Heart right ventricle (tissue), 16 donors: Measurements from ENCODE around the gene DHX35. TPM values are rescaled to one million over a fixed set of nuclear protein-coding genes. Genes with fewer than 3 reads are reported as not detected.

Experiments
- ATAC-seq, 8 donors: fragments of 200-7000 bp; cut with Tn5 transposase; one replicate each; pipeline ENCODE4 v1.9.1; 2020; ENCODE audit warnings: mild to moderate bottlenecking in 8 of 8, moderate library complexity in 8 of 8, moderate number of reproducible peaks in 1 of 8
- DNase-seq, 2 donors: peaks; one replicate each; pipeline ENCODE4 v3.0.0-alpha.2; 2020
- H3K27ac ChIP-seq, 10 donors: fragments of 200-600 bp; sonication (generic) in 2 of 10; one replicate each; pipeline versions ENCODE4 v1.5.0 to v1.8.0; 2020 to 2022; ENCODE audit warnings: mild to moderate bottlenecking in 3 of 10
- H3K27me3 ChIP-seq, 7 donors: fragments of 200-600 bp; one replicate each; pipeline ENCODE4 v1.8.0; 2021 to 2022; ENCODE audit warnings: mild to moderate bottlenecking in 2 of 7
- H3K36me3 ChIP-seq, 9 donors: fragments of 200-600 bp; sonication (generic) in 1 of 9; one replicate each; pipeline versions ENCODE4 v1.5.0 to v1.8.0; 2020 to 2022; ENCODE audit warnings: mild to moderate bottlenecking in 2 of 9
- H3K4me1 ChIP-seq, 9 donors: fragments of 200-600 bp; sonication (generic) in 1 of 9; one replicate each; pipeline versions ENCODE4 v1.5.0 to v1.8.0; 2020 to 2022; ENCODE audit warnings: mild to moderate bottlenecking in 4 of 9
- H3K4me3 ChIP-seq, 10 donors: fragments of 200-600 bp; sonication (generic) in 2 of 10; one replicate each; pipeline versions ENCODE4 v1.5.0 to v1.8.0; 2020 to 2022; ENCODE audit warnings: mild to moderate bottlenecking in 7 of 10, moderate library complexity in 2 of 10
- H3K9me3 ChIP-seq, 11 donors: fragments of 200-600 bp in 10 of 11; sonication (generic) in 2 of 11; one replicate each; pipeline versions ENCODE4 v1.5.0 to v1.8.0; 2013 to 2022; ENCODE audit warnings: mild to moderate bottlenecking in 2 of 11, control low read depth in 1 of 11, moderate library complexity in 1 of 11
- WGBS, 2 donors: extraction: QIAGEN DNeasy Blood & Tissue Kit; methylation state at CpG; one replicate each; pipeline ENCODE4 v1.1.7; 2013; ENCODE audit warnings: inconsistent platforms in 1 of 2; 5-methylcytosine and 5-hydroxymethylcytosine counted together
- intact Hi-C, 10 donors: fragments of 100-400 bp; cut with DNase I; formaldehyde crosslinking; loops; one replicate each; pipeline versions ENCODE4 v1.11.1 to v1.14.2; 2022
- polyA plus RNA-seq, 2 donors: library from polyadenylated mRNA; stranded (reverse); fragments of 200-250 nt; gene quantifications; one replicate each; pipeline ENCODE4 v1.2.3, GENCODE V29; 2013
- total RNA-seq, 10 donors: library from RNA; stranded (reverse); fragmentation: NEBNext Ultra II Directional in 3 of 10; extraction: Animal tissue kit (Norgen Biotek cat#: 25700) in 3 of 10; gene quantifications; one replicate each; pipeline versions ENCODE4 v1.2.1 to v1.2.4, GENCODE V29; 2021 to 2023
- TF ChIP-seq, protein P1 (sequence below), 9 donors: fragments of 200-600 bp; sonication (generic) in 2 of 9; IDR thresholded peaks; one replicate each; pipeline versions ENCODE4 v1.5.0 to v1.8.0; 2021 to 2022; ENCODE audit warnings: antibody characterized with exemption in 9 of 9, mild to moderate bottlenecking in 5 of 9, moderate library complexity in 1 of 9
- donor health status: Arrhythmogenic right ventricular cardiomyopathy.
- donor health status: ischemic (EF 13 %, LVEDD 7.1; RV severe dilation, severe dysfunction).
- donor health status: healthy with polysubstance abuse.
- donor health status: DM: no; HTN: yes; CAD: no.
- donor health status: DM: no; HTN: no; CAD: no.
- donor health status: ischemic (EF 25% LVEDD 6.9; RV normal size, moderate dysfunction).
- donor health status: ischemic (EF 25% LVEDD 5.7; RV mildly dilated, moderate dysfunction).
- donor health status: healthy.
- donor health status: DM: yes; HTN: yes; CAD: no.
- donor health status: Ischemic cardiomyopathy.
- donor health status: ischemic (EF 35%, LVEDD 5.7; RV mildly dilated, moderate dysfunction).
- donor health status: nonischemic (EF 11% LVEDD 7.7; RV severe dilation, severe dysfunction).
- donor health status: DM: yes; HTN: yes; CAD: no.
- donor health status: PGD.
- donor health status: ischemic (EF 29% LVEDD 5.4; RV normal size, mild dysfunction).
- donor health status: nonischemic (EF 23%, LVEDD 6.1; RV moderate dilation, normal function).

The DHX35 gene
- total and polyA plus RNA-seq, 12 donors: 5.1 to 14.3 (median 10.2) TPM

DNA sequence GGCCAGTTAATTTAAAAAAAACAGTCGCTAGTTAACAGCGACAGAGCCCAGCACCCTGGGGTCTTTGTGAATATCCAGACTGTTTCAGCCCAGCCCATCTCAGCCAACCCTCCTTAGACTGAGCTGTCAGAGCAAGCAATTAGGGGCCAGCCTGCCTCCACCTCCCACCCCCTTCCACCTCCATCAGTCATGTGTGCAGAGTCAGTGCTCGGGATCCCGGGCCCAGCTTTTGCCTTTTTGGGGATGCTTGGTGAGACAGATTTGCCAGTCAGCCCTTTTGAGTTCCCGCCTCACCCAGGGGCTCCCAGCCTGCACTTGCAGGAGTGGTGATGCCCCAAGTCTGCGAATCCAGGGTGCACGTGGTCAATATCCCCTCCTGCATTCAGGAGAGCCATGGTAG lies 42.5 kb upstream of the DHX35 start:
- Histone ChIP-seq H3K4me3 (no peak overlapping the region), H3K36me3 (peaks cover 0 to 75% (median 0%) of the 10 kb centered on the region in 9 donors), H3K27ac (no peak overlapping the region), H3K4me1 (no peaks in the 10 kb centered on the region), H3K27me3 (peaks cover 0 to 4% (median 0%) of the 10 kb centered on the region in 7 donors), H3K9me3 (no peaks in the 10 kb centered on the region)
- intact Hi-C loops: loop anchor here in 3 of 10 donors (10.0 kb wide), 1 partner anchor 125 kb away; no protein-coding TSS in a partner anchor
- ATAC-seq (no peak), DNase-seq (no peak)
- WGBS, 2 donors: 77 to 78% methylated on average over 7 of the region's 7 CpGs
- TF ChIP-seq, protein P1, sequence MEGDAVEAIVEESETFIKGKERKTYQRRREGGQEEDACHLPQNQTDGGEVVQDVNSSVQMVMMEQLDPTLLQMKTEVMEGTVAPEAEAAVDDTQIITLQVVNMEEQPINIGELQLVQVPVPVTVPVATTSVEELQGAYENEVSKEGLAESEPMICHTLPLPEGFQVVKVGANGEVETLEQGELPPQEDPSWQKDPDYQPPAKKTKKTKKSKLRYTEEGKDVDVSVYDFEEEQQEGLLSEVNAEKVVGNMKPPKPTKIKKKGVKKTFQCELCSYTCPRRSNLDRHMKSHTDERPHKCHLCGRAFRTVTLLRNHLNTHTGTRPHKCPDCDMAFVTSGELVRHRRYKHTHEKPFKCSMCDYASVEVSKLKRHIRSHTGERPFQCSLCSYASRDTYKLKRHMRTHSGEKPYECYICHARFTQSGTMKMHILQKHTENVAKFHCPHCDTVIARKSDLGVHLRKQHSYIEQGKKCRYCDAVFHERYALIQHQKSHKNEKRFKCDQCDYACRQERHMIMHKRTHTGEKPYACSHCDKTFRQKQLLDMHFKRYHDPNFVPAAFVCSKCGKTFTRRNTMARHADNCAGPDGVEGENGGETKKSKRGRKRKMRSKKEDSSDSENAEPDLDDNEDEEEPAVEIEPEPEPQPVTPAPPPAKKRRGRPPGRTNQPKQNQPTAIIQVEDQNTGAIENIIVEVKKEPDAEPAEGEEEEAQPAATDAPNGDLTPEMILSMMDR (IDR thresholded peaks at IDR 0.05): no peak

DNA sequence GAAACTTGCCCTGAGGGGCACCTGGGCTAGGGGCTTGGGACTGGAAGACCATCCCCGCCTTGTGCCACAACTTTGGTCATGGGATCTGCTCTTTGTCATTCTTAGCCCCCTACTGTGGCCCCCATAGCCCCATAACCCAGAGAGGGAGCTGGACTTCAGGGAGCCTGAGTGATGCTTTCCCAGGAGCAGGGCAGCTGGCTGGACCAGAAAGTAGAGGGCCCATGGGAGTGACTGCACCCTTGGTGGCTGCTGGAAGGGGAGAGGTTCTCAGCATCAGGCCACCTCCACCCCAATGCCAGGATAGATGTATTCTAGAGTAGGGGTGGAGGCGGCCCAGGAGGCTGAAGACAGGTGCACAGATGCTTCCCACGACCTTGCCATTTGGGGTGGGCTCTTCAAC lies 41.7 kb upstream of the DHX35 start:
- no peak overlapping the region for H3K4me3 ChIP-seq
- H3K27ac ChIP-seq: no peak overlapping the region
- no peak for DNase-seq
- 80 to 81% methylated on average over 3 of the region's 3 CpGs for WGBS, 2 donors
- intact Hi-C loops: loop anchor here in 3 of 10 donors (10.0 kb wide), 1 partner anchor 124 kb away; no protein-coding TSS in a partner anchor
- no peaks in the 10 kb centered on the region for H3K4me1 ChIP-seq
- no peaks in the 10 kb centered on the region for H3K9me3 ChIP-seq
- ATAC-seq: no peak
- H3K27me3 ChIP-seq: peaks cover 0 to 4% (median 0%) of the 10 kb centered on the region in 7 donors
- peaks cover 0 to 70% (median 0%) of the 10 kb centered on the region in 9 donors for H3K36me3 ChIP-seq
- TF ChIP-seq, protein P1 (IDR thresholded peaks at IDR 0.05): no peak

DNA sequence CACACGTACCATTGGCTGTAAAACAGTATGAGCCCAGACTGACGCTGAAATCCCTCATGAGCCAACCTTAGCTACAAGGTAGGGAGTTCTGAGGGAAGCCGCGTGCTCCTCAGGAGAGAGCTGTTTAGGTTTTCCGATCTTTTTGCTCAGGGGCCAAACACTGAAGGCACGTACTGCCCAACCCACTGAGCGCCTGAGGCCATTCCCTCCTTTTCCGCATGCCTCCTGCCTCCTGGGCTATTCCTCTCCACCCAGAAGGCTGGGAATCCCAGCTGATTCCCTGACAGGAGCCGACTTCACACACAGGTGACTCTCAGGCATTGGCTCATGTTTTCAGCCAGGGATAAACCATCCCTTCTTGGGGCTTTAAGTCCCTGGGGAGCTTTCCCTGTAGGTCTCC lies 41.3 kb upstream of the DHX35 start:
- Histone ChIP-seq H3K4me1 (peaks cover 0 to under 1% (median 0%) of the 10 kb centered on the region in 9 donors), H3K27ac (no peak overlapping the region), H3K9me3 (no peaks in the 10 kb centered on the region), H3K4me3 (no peak overlapping the region), H3K27me3 (peaks cover 0 to 4% (median 0%) of the 10 kb centered on the region in 7 donors), H3K36me3 (peaks cover 0 to 66% (median 0%) of the 10 kb centered on the region in 9 donors)
- TF ChIP-seq, protein P1 (IDR thresholded peaks at IDR 0.05): no peak
- WGBS, 2 donors: 87 to 90% methylated on average over 9 of the region's 9 CpGs
- DNase-seq (no peak), ATAC-seq (no peak)
- intact Hi-C loops: loop anchor here in 3 of 10 donors (10.0 kb wide), 1 partner anchor 124 kb away; no protein-coding TSS in a partner anchor

DNA sequence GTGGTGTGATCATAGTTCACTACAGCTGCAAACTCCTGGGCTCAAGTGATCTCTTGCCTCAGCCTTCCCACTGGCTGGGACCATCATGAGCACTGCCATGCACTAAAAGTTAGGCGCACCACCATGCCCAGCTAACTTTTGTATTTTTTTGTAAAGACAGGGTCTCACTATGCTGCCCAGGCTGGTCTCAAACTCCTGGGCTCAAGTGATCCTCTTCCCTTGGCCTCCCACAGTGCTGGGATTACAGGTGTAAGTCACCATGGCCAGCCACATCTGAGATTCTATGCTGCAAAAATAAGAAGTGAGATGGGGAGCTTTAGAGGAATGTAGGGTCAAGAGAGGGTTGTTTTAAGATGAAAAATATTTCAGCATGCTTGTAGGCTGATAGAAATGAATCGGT lies 37.4 kb upstream of the DHX35 start:
- TF ChIP-seq, protein P1 (IDR thresholded peaks at IDR 0.05): no peak
- Histone ChIP-seq H3K36me3 (peaks cover 0 to 29% (median 0%) of the 10 kb centered on the region in 9 donors), H3K27ac (no peak overlapping the region), H3K27me3 (peaks cover 0 to 6% (median 0%) of the 10 kb centered on the region in 7 donors), H3K4me3 (no peak overlapping the region), H3K4me1 (peaks cover 0 to 30% (median 17%) of the 10 kb centered on the region in 9 donors), H3K9me3 (no peaks in the 10 kb centered on the region)
- ATAC-seq (no peak), DNase-seq (no peak)
- intact Hi-C loops: loop anchor here in 6 of 10 donors (5.0 to 10.0 kb wide), 2 partner anchors 120 to 123 kb away; no protein-coding TSS in a partner anchor
- WGBS, 2 donors: 94 to 96% methylated on average over 2 of the region's 2 CpGs
